SU-DHL-6 (cell line): ENCODE data around the gene PHACTR2.

ENCODE experiments used
- EZH2phosphoT487 ChIP-seq: fragments of 200-600 bp; sonication (generic), shearing (Covaris generic); conservative IDR thresholded peaks from 2 replicates; pipeline ENCODE4 v1.6.1; 2018; ENCODE audit warnings: mild to moderate bottlenecking, antibody characterized with exemption, low read length, moderate library complexity, mixed read lengths
- TF ChIP-seq, protein P1 (sequence below): fragments of 200-600 bp; sonication (generic); IDR thresholded peaks from one replicate; pipeline ENCODE4 v1.5.1; 2017; ENCODE audit warnings: antibody characterized with exemption, mild to moderate bottlenecking, low read length, moderate library complexity; ENCODE audit not compliant: insufficient read depth, poor library complexity, severe bottlenecking

DNA sequence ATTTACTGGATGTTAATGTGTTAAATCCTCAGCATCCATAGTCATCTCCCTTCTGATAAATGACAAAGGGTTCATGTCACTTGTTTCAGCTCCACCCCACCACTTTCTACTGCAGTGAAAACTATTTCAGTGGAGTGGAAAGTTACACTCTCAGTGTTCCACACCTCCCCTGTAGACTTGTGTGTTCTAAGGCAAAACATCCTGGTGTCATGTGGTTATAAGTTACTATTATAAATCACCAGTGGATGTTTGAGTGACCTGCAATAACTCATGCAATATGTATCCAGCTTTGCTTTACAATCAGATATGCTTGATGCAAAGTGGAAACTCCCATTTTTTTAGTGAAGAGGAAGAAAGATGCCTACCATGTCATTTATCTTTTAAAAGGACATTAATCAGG is 83.3 kb downstream of the PHACTR2 start:
- TF ChIP-seq, protein P1, sequence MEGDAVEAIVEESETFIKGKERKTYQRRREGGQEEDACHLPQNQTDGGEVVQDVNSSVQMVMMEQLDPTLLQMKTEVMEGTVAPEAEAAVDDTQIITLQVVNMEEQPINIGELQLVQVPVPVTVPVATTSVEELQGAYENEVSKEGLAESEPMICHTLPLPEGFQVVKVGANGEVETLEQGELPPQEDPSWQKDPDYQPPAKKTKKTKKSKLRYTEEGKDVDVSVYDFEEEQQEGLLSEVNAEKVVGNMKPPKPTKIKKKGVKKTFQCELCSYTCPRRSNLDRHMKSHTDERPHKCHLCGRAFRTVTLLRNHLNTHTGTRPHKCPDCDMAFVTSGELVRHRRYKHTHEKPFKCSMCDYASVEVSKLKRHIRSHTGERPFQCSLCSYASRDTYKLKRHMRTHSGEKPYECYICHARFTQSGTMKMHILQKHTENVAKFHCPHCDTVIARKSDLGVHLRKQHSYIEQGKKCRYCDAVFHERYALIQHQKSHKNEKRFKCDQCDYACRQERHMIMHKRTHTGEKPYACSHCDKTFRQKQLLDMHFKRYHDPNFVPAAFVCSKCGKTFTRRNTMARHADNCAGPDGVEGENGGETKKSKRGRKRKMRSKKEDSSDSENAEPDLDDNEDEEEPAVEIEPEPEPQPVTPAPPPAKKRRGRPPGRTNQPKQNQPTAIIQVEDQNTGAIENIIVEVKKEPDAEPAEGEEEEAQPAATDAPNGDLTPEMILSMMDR = no peak
- TF ChIP-seq EZH2phosphoT487 = no peak
